Liver (tissue), 9 donors: ENCODE data around the gene COP1. TPM values are rescaled to one million over a fixed set of nuclear protein-coding genes. Genes with fewer than 3 reads are reported as not detected.

Experiments used
- DNase-seq: peaks from one replicate; pipeline ENCODE4 v3.0.0-alpha.2; 2017; ENCODE audit warnings: low spot score
- H3K27ac ChIP-seq, 2 donors: one replicate each; pipeline ENCODE4 v1.7.0; 2013; ENCODE audit warnings: inconsistent platforms in 2 of 2, low read length in 2 of 2, control low read depth in 1 of 2, low read depth in 1 of 2, mild to moderate bottlenecking in 1 of 2
- H3K27me3 ChIP-seq, 4 donors: one replicate each; pipeline versions ENCODE4 v1.6.1 to v1.7.0; 2013; ENCODE audit warnings: low read length in 3 of 4, inconsistent platforms in 1 of 4, mild to moderate bottlenecking in 1 of 4, moderate library complexity in 1 of 4; ENCODE audit not compliant: control insufficient read depth in 4 of 4, insufficient read depth in 4 of 4
- H3K36me3 ChIP-seq, 4 donors: one replicate each; pipeline versions ENCODE4 v1.6.1 to v1.7.0; 2013; ENCODE audit warnings: low read length in 3 of 4, mild to moderate bottlenecking in 3 of 4, low read depth in 1 of 4, moderate library complexity in 1 of 4; ENCODE audit not compliant: control insufficient read depth in 4 of 4, insufficient read depth in 3 of 4
- H3K4me1 ChIP-seq, 4 donors: one replicate each; pipeline versions ENCODE4 v1.6.1 to v1.7.0; 2013; ENCODE audit warnings: low read length in 3 of 4, mild to moderate bottlenecking in 3 of 4, moderate library complexity in 1 of 4; ENCODE audit not compliant: control insufficient read depth in 4 of 4, insufficient read depth in 4 of 4
- H3K4me3 ChIP-seq, 3 donors: one replicate each; pipeline versions ENCODE4 v1.6.1 to v1.7.0; 2013; ENCODE audit warnings: low read length in 3 of 3, control low read depth in 1 of 3, low read depth in 1 of 3, mild to moderate bottlenecking in 1 of 3
- H3K9ac ChIP-seq, 2 donors: one replicate each; pipeline ENCODE4 v1.7.0; 2013; ENCODE audit warnings: low read length in 2 of 2, mild to moderate bottlenecking in 2 of 2, moderate library complexity in 2 of 2, control low read depth in 1 of 2, low read depth in 1 of 2
- H3K9me3 ChIP-seq, 4 donors: one replicate each; pipeline versions ENCODE4 v1.6.1 to v1.7.0; 2013; ENCODE audit warnings: low read length in 3 of 4; ENCODE audit not compliant: control insufficient read depth in 4 of 4
- ATF3 ChIP-seq: IDR thresholded peaks from 2 replicates; pipeline ENCODE4 v1.6.1; 2016; ENCODE audit warnings: antibody characterized with exemption
- CTCF ChIP-seq: fragments of 150-350 bp; IDR thresholded peaks from 2 replicates; pipeline ENCODE4 v1.5.1; 2017; ENCODE audit warnings: improper control_type of control experiment, low read depth, low read length; ENCODE audit not compliant: missing input control
- EGR1 ChIP-seq, 2 donors: IDR thresholded peaks; 2 replicates each; pipeline ENCODE4 v1.6.1; 2016 to 2018; ENCODE audit warnings: antibody characterized with exemption in 2 of 2, low read depth in 2 of 2
- FOXA1 ChIP-seq: IDR thresholded peaks from 2 replicates; pipeline ENCODE4 v1.6.1; 2016; ENCODE audit warnings: antibody characterized with exemption
- FOXA2 ChIP-seq: IDR thresholded peaks from 2 replicates; pipeline ENCODE4 v1.6.1; 2016; ENCODE audit warnings: antibody characterized with exemption
- GABPA ChIP-seq, 2 donors: IDR thresholded peaks in 1 of 2; conservative IDR thresholded peaks in 1 of 2; 2 replicates each; pipeline ENCODE4 v1.6.1; 2016; ENCODE audit warnings: antibody characterized with exemption in 2 of 2, mild to moderate bottlenecking in 1 of 2, moderate library complexity in 1 of 2
- HNF4A ChIP-seq, 2 donors: conservative IDR thresholded peaks; 2 replicates each; pipeline ENCODE4 v1.6.1; 2016; ENCODE audit warnings: antibody characterized with exemption in 2 of 2, mild to moderate bottlenecking in 2 of 2
- HNF4G ChIP-seq: IDR thresholded peaks from 2 replicates; pipeline ENCODE4 v1.6.1; 2016; ENCODE audit warnings: antibody characterized with exemption
- JUND ChIP-seq, 2 donors: IDR thresholded peaks; 2 replicates each; pipeline ENCODE4 v1.6.1; 2016; ENCODE audit warnings: antibody characterized with exemption in 2 of 2
- MAX ChIP-seq: IDR thresholded peaks from 2 replicates; pipeline ENCODE4 v1.6.1; 2016; ENCODE audit warnings: antibody characterized with exemption
- NR2F2 ChIP-seq: IDR thresholded peaks from 2 replicates; pipeline ENCODE4 v1.6.1; 2016; ENCODE audit warnings: antibody characterized with exemption
- RAD21 ChIP-seq, 2 donors: IDR thresholded peaks; 2 replicates each; pipeline ENCODE4 v1.6.1; 2016; ENCODE audit warnings: antibody characterized with exemption in 2 of 2, mild to moderate bottlenecking in 2 of 2
- REST ChIP-seq: IDR thresholded peaks from 2 replicates; pipeline ENCODE4 v1.6.1; 2016; ENCODE audit warnings: antibody characterized with exemption, mild to moderate bottlenecking
- RXRA ChIP-seq, 2 donors: IDR thresholded peaks; 2 replicates each; pipeline ENCODE4 v1.6.1; 2017 to 2018; ENCODE audit warnings: antibody characterized with exemption in 2 of 2, mild to moderate bottlenecking in 1 of 2
- SP1 ChIP-seq: IDR thresholded peaks from 2 replicates; pipeline ENCODE4 v1.6.1; 2018; ENCODE audit warnings: antibody characterized with exemption, mild to moderate bottlenecking
- TAF1 ChIP-seq: conservative IDR thresholded peaks from 2 replicates; pipeline ENCODE4 v1.6.1; 2016; ENCODE audit warnings: antibody characterized with exemption, mild to moderate bottlenecking
- YY1 ChIP-seq: IDR thresholded peaks from 2 replicates; pipeline ENCODE4 v1.6.1; 2016; ENCODE audit warnings: antibody characterized with exemption, mild to moderate bottlenecking
- WGBS: extraction: QIAGEN DNeasy Blood & Tissue Kit; methylation state at CpG from one replicate; pipeline ENCODE4 v1.1.7; 2013; 5-methylcytosine and 5-hydroxymethylcytosine counted together
- polyA plus RNA-seq, 2 donors: library from polyadenylated mRNA; stranded (reverse) in 1 of 2; unstranded in 1 of 2; fragments of 200-250 nt in 1 of 2; fragments of >200 nt in 1 of 2; fragmentation: Nextera tagmentation in 1 of 2; extraction: Ambion mirVana in 1 of 2; gene quantifications; one replicate each; pipeline versions ENCODE4 v1.2.1 to v1.2.3, GENCODE V29; 2013 to 2015
- total RNA-seq, 2 donors: library from RNA; depleted of rRNA; stranded (reverse); fragments of >200 nt; gene quantifications; one replicate each; pipeline ENCODE4 v1.2.3, GENCODE V29; 2014
- TF ChIP-seq, protein P1 (sequence below): IDR thresholded peaks from 2 replicates; pipeline ENCODE4 v1.6.1; 2016; ENCODE audit warnings: antibody characterized with exemption
- donor health status: healthy.
- donor health status: healthy.
- donor health status: healthy.
- donor health status: healthy.
- donor health status: healthy.

Gene COP1
- total and polyA plus RNA-seq, 4 donors, result 14.7 to 35.7 (median 22.5) TPM

DNA sequence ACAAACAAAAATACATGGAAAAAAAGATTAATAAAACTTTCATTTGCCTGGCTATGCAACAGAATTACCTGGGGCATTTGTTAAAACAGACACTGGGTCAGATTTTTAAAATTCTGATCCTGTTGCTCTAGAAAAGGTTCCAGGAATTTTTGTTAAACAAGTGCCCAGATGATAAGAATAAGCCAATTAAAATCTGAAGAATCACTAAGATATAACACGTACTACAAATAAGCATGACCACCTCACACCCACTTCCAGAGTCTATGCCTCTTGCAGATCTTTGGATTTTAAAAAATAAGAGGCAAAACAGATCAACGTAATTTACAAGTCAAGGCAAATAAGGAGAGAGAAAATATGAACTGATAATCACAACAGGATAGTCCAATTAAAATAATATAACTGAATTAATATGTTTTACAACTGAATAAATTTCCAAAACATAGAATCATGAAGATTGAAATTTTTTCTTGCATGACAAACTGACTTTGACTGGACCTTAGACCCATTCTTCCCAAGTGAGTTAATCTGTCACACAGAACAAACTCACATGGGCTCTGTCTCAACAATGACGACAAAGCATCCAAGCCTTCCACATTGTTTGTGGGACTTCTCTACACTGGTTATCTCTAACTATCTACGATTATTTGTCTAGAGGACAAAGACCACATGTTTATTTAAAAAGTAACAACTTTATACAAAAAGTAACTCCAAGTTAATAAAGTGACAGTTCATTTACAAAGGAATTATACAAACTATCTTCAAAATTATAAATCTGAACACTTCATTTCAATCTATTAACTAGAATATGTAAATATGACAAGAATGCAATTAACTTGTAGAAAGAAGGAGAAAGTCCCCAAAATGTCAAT is 56.9 kb downstream of the COP1 start:
- Histone ChIP-seq H3K27ac (peak overlapping the region; percentile 58 to 63), H3K36me3 (peaks cover 0 to 8% (median 2%) of the 10 kb centered on the region in 4 donors), H3K9ac (peak overlapping the region; percentile 16 to 65), H3K4me3 (peak overlapping the region in 1 of 3 donors; percentile 25), H3K4me1 (peaks cover 0 to 4% (median 3%) of the 10 kb centered on the region in 4 donors), H3K9me3 (no peaks in the 10 kb centered on the region), H3K27me3 (no peaks in the 10 kb centered on the region)
- WGBS, result 33% methylated on average over 4 of the region's 4 CpGs
- TF ChIP-seq RAD21 (IDR thresholded peaks at IDR 0.05), result peak in 1 of 2 donors; percentile 42
- TF ChIP-seq JUND (IDR thresholded peaks at IDR 0.05), result peak; percentile 60 to 81
- TF ChIP-seq SP1, result peak; percentile 87
- TF ChIP-seq FOXA2, result peak; percentile 66
- no peak for TF ChIP-seq CTCF
- peak; percentile 95 to 96 for TF ChIP-seq HNF4A (conservative IDR thresholded peaks at IDR 0.05)
- TF ChIP-seq MAX, result peak; percentile 60
- peak; percentile 85 for TF ChIP-seq HNF4G
- TF ChIP-seq, protein P1, sequence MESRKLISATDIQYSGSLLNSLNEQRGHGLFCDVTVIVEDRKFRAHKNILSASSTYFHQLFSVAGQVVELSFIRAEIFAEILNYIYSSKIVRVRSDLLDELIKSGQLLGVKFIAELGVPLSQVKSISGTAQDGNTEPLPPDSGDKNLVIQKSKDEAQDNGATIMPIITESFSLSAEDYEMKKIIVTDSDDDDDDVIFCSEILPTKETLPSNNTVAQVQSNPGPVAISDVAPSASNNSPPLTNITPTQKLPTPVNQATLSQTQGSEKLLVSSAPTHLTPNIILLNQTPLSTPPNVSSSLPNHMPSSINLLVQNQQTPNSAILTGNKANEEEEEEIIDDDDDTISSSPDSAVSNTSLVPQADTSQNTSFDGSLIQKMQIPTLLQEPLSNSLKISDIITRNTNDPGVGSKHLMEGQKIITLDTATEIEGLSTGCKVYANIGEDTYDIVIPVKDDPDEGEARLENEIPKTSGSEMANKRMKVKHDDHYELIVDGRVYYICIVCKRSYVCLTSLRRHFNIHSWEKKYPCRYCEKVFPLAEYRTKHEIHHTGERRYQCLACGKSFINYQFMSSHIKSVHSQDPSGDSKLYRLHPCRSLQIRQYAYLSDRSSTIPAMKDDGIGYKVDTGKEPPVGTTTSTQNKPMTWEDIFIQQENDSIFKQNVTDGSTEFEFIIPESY, result peak; percentile 54
- no peak for TF ChIP-seq GABPA (IDR thresholded peaks at IDR 0.05 in 1 of 2, conservative IDR thresholded peaks at IDR 0.05 in 1 of 2)
- TF ChIP-seq ATF3, result no peak
- TF ChIP-seq REST, result peak; percentile 74
- TF ChIP-seq YY1, result peak; percentile 84
- TF ChIP-seq EGR1 (IDR thresholded peaks at IDR 0.05; ENCODE audit: low read depth in 2 of 2), result peak in 1 of 2 donors; percentile 24
- TF ChIP-seq FOXA1, result peak; percentile 35
- TF ChIP-seq NR2F2, result no peak
- peak; percentile 36 for TF ChIP-seq TAF1
- TF ChIP-seq RXRA (IDR thresholded peaks at IDR 0.05), result peak; percentile 44 to 54
- no peak for DNase-seq
